ENCODE data around the gene CCDC149. TPM values are rescaled to one million over a fixed set of nuclear protein-coding genes. Genes with fewer than 3 reads are reported as not detected.

The CCDC149 gene
- total and polyA plus RNA-seq, 2 donors (not counting 1 experiment from before 2014, with no cell fraction given) = not detected

GRCh38 chr4:24800325-24800895 is 112.4 kb downstream of the CCDC149 start:
- Histone ChIP-seq H3K79me2 (ENCODE audit: control insufficient read depth, insufficient read depth, low read length) (no peaks in the 10 kb centered on the region), H3K9me3 (ENCODE audit: control extremely low read depth in 1 of 3, control insufficient read depth in 2 of 3, insufficient read depth in 1 of 3, low read length in 2 of 3) (peaks cover 0 to 6% (median 0%) of the 10 kb centered on the region in 3 donors), H3K27me3 (replicated peaks in 1 of 4; ENCODE audit: control extremely low read depth in 1 of 4, control insufficient read depth in 3 of 4, insufficient read depth in 4 of 4, low read length in 3 of 4) (peaks cover 0 to 31% (median 7%) of the 10 kb centered on the region in 4 experiments), H3K4me2 (replicated peaks; ENCODE audit: low read depth, low read length, poor library complexity, severe bottlenecking) (no peak overlapping the region), H3K27ac (ENCODE audit: low read length in 2 of 2) (no peak overlapping the region), H3K4me1 (ENCODE audit: control insufficient read depth in 2 of 2, insufficient read depth in 2 of 2, low read length in 2 of 2) (no peaks in the 10 kb centered on the region), H4K20me1 (ENCODE audit: control insufficient read depth, insufficient read depth, low read length, poor library complexity, severe bottlenecking) (no peaks in the 10 kb centered on the region), H3K9ac (ENCODE audit: low read length) (no peak overlapping the region), H3K4me3 (ENCODE audit: control extremely low read depth in 1 of 5, extremely low read depth in 1 of 5, insufficient read depth in 1 of 5, low read depth in 2 of 5, low read length in 4 of 5) (no peak overlapping the region), H3K36me3 (replicated peaks in 1 of 2; ENCODE audit: control extremely low read depth in 1 of 2, control insufficient read depth in 1 of 2, extremely low read depth in 1 of 2, insufficient read depth in 2 of 2, low read length in 1 of 2) (no peaks in the 10 kb centered on the region), H2AFZ (ENCODE audit: insufficient read depth, low read depth, low read length, poor library complexity, severe bottlenecking) (no peak overlapping the region)
- ChIA-PET POLR2A (no interaction called here), CTCF (interaction anchor here (0.7 kb wide), 1 partner anchor 1333 kb away, joined by 3 read pairs; no protein-coding TSS in a partner anchor)
- intact Hi-C loops (cut with micrococcal nuclease) = no loop called here
- no peak overlapping the region for H3K27ac Mint-ChIP-seq
- DNase-seq (no peak), ATAC-seq (ENCODE audit: low read depth) (no peak)
- H3K4me1 Mint-ChIP-seq = no peaks in the 10 kb centered on the region
- WGBS (ENCODE audit: insufficient coverage) = 5% methylated on average over 18 of the region's 25 CpGs
- no peak overlapping the region for H3K4me3 Mint-ChIP-seq
- no peaks in the 10 kb centered on the region for H3K9me3 Mint-ChIP-seq (ENCODE audit: insufficient read depth)
- TF ChIP-seq EZH2 (IDR thresholded peaks at IDR 0.05; ENCODE audit: borderline replicate concordance, insufficient read depth, low read depth, low read length, poor library complexity, severe bottlenecking) = no peak
- no peak for TF ChIP-seq CTCF (IDR thresholded peaks at IDR 0.05)
- H3K27me3 Mint-ChIP-seq = peaks cover 53% of the 10 kb centered on the region

- no peaks in the 10 kb centered on the region for H4K20me1 ChIP-seq (ENCODE audit: control insufficient read depth, insufficient read depth, low read length, poor library complexity, severe bottlenecking)
- no peaks in the 10 kb centered on the region for H3K36me3 ChIP-seq (replicated peaks in 1 of 2; ENCODE audit: control extremely low read depth in 1 of 2, control insufficient read depth in 1 of 2, extremely low read depth in 1 of 2, insufficient read depth in 2 of 2, low read length in 1 of 2)
- Mint-ChIP-seq H3K4me3 (no peak overlapping the region), H3K4me1 (no peaks in the 10 kb centered on the region), H3K27ac (no peak overlapping the region), H3K9me3 (ENCODE audit: insufficient read depth) (no peaks in the 10 kb centered on the region), H3K27me3 (peaks cover 54% of the 10 kb centered on the region)
- H3K4me2 ChIP-seq (replicated peaks; ENCODE audit: low read depth, low read length, poor library complexity, severe bottlenecking) = no peak overlapping the region
- no peaks in the 10 kb centered on the region for H3K79me2 ChIP-seq (ENCODE audit: control insufficient read depth, insufficient read depth, low read length)
- no peak for ATAC-seq (ENCODE audit: low read depth)
- ChIA-PET POLR2A (no interaction called here), CTCF (no interaction called here)
- peaks cover 0 to 31% (median 7%) of the 10 kb centered on the region in 4 experiments for H3K27me3 ChIP-seq (replicated peaks in 1 of 4; ENCODE audit: control extremely low read depth in 1 of 4, control insufficient read depth in 3 of 4, insufficient read depth in 4 of 4, low read length in 3 of 4)
- intact Hi-C loops (cut with micrococcal nuclease) = no loop called here
- H3K9ac ChIP-seq (ENCODE audit: low read length) = no peak overlapping the region
- TF ChIP-seq CTCF (IDR thresholded peaks at IDR 0.05) (no peak), EZH2 (IDR thresholded peaks at IDR 0.05; ENCODE audit: borderline replicate concordance, insufficient read depth, low read depth, low read length, poor library complexity, severe bottlenecking) (no peak)
- H3K27ac ChIP-seq (ENCODE audit: low read length in 2 of 2) = no peak overlapping the region
- H3K4me1 ChIP-seq (ENCODE audit: control insufficient read depth in 2 of 2, insufficient read depth in 2 of 2, low read length in 2 of 2) = no peaks in the 10 kb centered on the region
- WGBS (ENCODE audit: insufficient coverage) = 25% methylated on average over 103 of the region's 103 CpGs
- peaks cover 0 to 6% (median 0%) of the 10 kb centered on the region in 3 donors for H3K9me3 ChIP-seq (ENCODE audit: control extremely low read depth in 1 of 3, control insufficient read depth in 2 of 3, insufficient read depth in 1 of 3, low read length in 2 of 3)
- no peak overlapping the region for H3K4me3 ChIP-seq (ENCODE audit: control extremely low read depth in 1 of 5, extremely low read depth in 1 of 5, insufficient read depth in 1 of 5, low read depth in 2 of 5, low read length in 4 of 5)
- no peak overlapping the region for H2AFZ ChIP-seq (ENCODE audit: insufficient read depth, low read depth, low read length, poor library complexity, severe bottlenecking)
- DNase-seq = no peak
These were observed 113.1 kb downstream of the CCDC149 start for GRCh38 chr4:24799544-24800324.
